ENCODE results near the gene KCNJ12. TPM values are rescaled to one million over a fixed set of nuclear protein-coding genes. Genes with fewer than 3 reads are reported as not detected.
A peak's percentile ranks its signal among the peaks of the same experiment; 100 is the strongest.

Gene KCNJ12
- total and polyA plus RNA-seq, 2 of the 4 experiments (the other 2 are of a cell fraction): under 0.01 to 0.10 TPM

DNA sequence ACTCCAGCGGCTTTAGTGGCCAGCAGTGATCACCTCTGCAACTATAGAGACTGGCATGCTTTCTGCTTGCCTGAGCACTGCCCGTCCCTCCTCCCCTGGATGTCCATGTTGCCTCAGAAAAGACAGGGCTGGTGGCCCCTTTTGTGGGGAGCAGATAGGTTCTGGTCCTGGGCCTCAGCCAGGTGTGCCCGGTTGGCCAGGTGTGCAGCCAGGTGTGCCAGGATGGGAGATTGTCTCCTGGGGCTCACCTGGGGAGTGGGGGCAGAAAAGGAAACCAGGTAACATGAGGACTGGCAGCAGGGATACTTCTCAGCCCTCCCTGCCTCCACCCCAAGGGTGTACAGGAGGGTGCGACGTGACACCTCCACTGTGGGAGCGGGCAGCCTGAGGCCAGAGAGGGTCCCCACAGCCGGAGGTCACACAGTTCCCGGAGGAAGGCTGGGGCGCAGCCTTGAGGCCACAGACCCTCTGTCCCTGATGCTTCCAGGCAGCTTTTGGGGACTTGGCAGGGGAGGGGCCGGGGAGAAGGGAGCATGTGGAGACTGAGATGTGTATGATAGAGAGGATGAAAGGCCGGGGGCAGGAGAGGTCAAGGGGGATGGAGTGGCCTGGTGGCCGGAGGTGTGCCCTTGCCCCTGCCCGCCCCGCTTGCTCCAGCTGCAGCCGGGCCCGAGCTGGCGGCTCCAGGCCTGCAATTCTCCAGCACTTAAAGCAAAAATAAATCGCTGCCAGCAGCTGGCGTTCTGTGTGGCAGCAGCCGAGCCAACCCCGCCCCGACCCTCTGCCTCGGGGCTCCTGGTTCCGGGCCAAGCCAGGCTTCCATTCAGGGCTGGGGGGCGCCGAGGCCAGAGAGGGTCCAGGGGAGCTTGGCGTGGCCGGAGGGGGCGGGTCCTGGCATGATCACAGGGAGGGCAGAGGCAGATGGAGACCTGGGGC lies 6.7 kb downstream of the KCNJ12 start:
- H2BK20ac ChIP-seq (ENCODE audit: low read depth, low read length): no peak overlapping the region
- dilution Hi-C loops (cut with HindIII; ENCODE audit: low sequenced_read_pairs, unreplicated experiment) (no loop called here), in situ Hi-C loops (cut with MboI; ENCODE audit: low sequenced_read_pairs) (no loop called here), intact Hi-C loops (cut with micrococcal nuclease) (no loop called here)
- no peak overlapping the region for H2BK5ac ChIP-seq (ENCODE audit: low read depth, low read length, poor library complexity, severe bottlenecking)
- 32% methylated on average over 7 of the region's 29 CpGs; no CpG with 5 or more reads in 1 of the 2 experiments for WGBS, 2 experiments (ENCODE audit: extremely low coverage in 2 of 2, insufficient read length in 1 of 2)
- H3K27me3 ChIP-seq (ENCODE audit: control insufficient read depth, insufficient read depth, low read length): peaks cover 48% of the 10 kb centered on the region
- H3K27ac ChIP-seq (ENCODE audit: insufficient read depth, low read length): no peak overlapping the region
- no peak overlapping the region for H2AK5ac ChIP-seq (ENCODE audit: low read depth, low read length)
- no peak overlapping the region for H3K4me3 ChIP-seq (ENCODE audit: insufficient read depth, low read depth, low read length)
- H2BK15ac ChIP-seq (ENCODE audit: low read depth, low read length): no peak overlapping the region
- ATAC-seq (ENCODE audit: low read depth): no peak
- no peaks in the 10 kb centered on the region for H3K79me1 ChIP-seq (ENCODE audit: low read depth in 1 of 2, low read length in 2 of 2)
- H3K9me1 ChIP-seq (ENCODE audit: insufficient read depth, low read length): no peaks in the 10 kb centered on the region
- CTCF ChIA-PET: no interaction called here
- H4K91ac ChIP-seq (ENCODE audit: insufficient read depth, low read depth, low read length): no peak overlapping the region
- peak overlapping the region; percentile 33 for H2AK9ac ChIP-seq (replicated peaks; ENCODE audit: low read depth, low read length, poor library complexity)
- no peak overlapping the region for H3K14ac ChIP-seq (replicated peaks; ENCODE audit: low read depth, low read length)
- POLR2A ChIA-PET (ENCODE audit: unreplicated experiment): no interaction called here
- no peak overlapping the region for H3K18ac ChIP-seq (ENCODE audit: low read depth, low read length)
- no peak overlapping the region for H3K4me2 ChIP-seq (ENCODE audit: low read depth, low read length)
- H2BK120ac ChIP-seq (ENCODE audit: low read depth, low read length): no peak overlapping the region
- H2AFZ ChIP-seq (replicated peaks; ENCODE audit: low read length, poor library complexity): no peak overlapping the region
- H3K56ac ChIP-seq (ENCODE audit: extremely low read depth, insufficient read depth, low read length): no peak overlapping the region
- DNase-seq: no peak
- H4K20me1 ChIP-seq (ENCODE audit: insufficient read depth, low read length): no peaks in the 10 kb centered on the region
- no peak overlapping the region for H3K9ac ChIP-seq (ENCODE audit: low read depth, low read length)
- H3K4me1 ChIP-seq (ENCODE audit: control insufficient read depth, insufficient read depth, low read length): no peaks in the 10 kb centered on the region
- H3K23ac ChIP-seq (ENCODE audit: low read depth, low read length): no peak overlapping the region
- no peaks in the 10 kb centered on the region for H3K36me3 ChIP-seq (ENCODE audit: control insufficient read depth, insufficient read depth, low read length)
- no TSS peak for BruUV-seq (replicated peaks)
- no peak overlapping the region for H4K5ac ChIP-seq (ENCODE audit: low read depth, low read length)
- H3K9me3 ChIP-seq (ENCODE audit: control insufficient read depth, insufficient read depth, low read length): no peaks in the 10 kb centered on the region
- H3K4ac ChIP-seq (ENCODE audit: low read depth, low read length): no peak overlapping the region
- H4K8ac ChIP-seq (ENCODE audit: low read depth in 2 of 2, low read length in 2 of 2): no peak overlapping the region
- TF ChIP-seq, protein P1, sequence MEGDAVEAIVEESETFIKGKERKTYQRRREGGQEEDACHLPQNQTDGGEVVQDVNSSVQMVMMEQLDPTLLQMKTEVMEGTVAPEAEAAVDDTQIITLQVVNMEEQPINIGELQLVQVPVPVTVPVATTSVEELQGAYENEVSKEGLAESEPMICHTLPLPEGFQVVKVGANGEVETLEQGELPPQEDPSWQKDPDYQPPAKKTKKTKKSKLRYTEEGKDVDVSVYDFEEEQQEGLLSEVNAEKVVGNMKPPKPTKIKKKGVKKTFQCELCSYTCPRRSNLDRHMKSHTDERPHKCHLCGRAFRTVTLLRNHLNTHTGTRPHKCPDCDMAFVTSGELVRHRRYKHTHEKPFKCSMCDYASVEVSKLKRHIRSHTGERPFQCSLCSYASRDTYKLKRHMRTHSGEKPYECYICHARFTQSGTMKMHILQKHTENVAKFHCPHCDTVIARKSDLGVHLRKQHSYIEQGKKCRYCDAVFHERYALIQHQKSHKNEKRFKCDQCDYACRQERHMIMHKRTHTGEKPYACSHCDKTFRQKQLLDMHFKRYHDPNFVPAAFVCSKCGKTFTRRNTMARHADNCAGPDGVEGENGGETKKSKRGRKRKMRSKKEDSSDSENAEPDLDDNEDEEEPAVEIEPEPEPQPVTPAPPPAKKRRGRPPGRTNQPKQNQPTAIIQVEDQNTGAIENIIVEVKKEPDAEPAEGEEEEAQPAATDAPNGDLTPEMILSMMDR (conservative IDR thresholded peaks at IDR 0.05; ENCODE audit: low read depth, low read length): no peak
- no peak for TF ChIP-seq BHLHE40 (IDR thresholded peaks at IDR 0.05; ENCODE audit: low read depth, low read length)
- no peak for TF ChIP-seq POLR2A (IDR thresholded peaks at IDR 0.05; ENCODE audit: low read depth, low read length)
- no peak for TF ChIP-seq MAFK (IDR thresholded peaks at IDR 0.05; ENCODE audit: low read depth, low read length)
- no peak for TF ChIP-seq ELK1 (IDR thresholded peaks at IDR 0.05; ENCODE audit: borderline replicate concordance, low read depth, low read length)
- no peak for TF ChIP-seq CEBPB (IDR thresholded peaks at IDR 0.05; ENCODE audit: low read depth, low read length)
- no peak for TF ChIP-seq RAD21 (IDR thresholded peaks at IDR 0.05; ENCODE audit: low read length)
- TF ChIP-seq NFE2L2 (IDR thresholded peaks at IDR 0.05; ENCODE audit: low read depth, low read length): no peak
- TF ChIP-seq SMC3 (IDR thresholded peaks at IDR 0.05; ENCODE audit: low read depth, low read length): no peak
- no peak for TF ChIP-seq FOS (IDR thresholded peaks at IDR 0.05; ENCODE audit: low read depth, low read length)
- TF ChIP-seq, protein P2, sequence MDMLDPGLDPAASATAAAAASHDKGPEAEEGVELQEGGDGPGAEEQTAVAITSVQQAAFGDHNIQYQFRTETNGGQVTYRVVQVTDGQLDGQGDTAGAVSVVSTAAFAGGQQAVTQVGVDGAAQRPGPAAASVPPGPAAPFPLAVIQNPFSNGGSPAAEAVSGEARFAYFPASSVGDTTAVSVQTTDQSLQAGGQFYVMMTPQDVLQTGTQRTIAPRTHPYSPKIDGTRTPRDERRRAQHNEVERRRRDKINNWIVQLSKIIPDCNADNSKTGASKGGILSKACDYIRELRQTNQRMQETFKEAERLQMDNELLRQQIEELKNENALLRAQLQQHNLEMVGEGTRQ (IDR thresholded peaks at IDR 0.05; ENCODE audit: low read depth, low read length): no peak
- TF ChIP-seq RCOR1 (IDR thresholded peaks at IDR 0.05; ENCODE audit: insufficient replicate concordance, low read length): no peak
- no peak for TF ChIP-seq MAZ (IDR thresholded peaks at IDR 0.05; ENCODE audit: borderline replicate concordance, low read depth, low read length)
- no peak for TF ChIP-seq CHD1 (IDR thresholded peaks at IDR 0.05; ENCODE audit: low read depth, low read length)
- TF ChIP-seq RFX5 (IDR thresholded peaks at IDR 0.05; ENCODE audit: low read depth, low read length): no peak
